ENCODE results near the gene IGF2R. TPM values are rescaled to one million over a fixed set of nuclear protein-coding genes. Genes with fewer than 3 reads are reported as not detected.

Gene IGF2R
- total and polyA plus RNA-seq, 2 of the 13 experiments (the other 11 are each of a cell fraction or from before 2014, with no cell fraction given), result 38.3 to 70.0 TPM

- TF ChIP-seq KAT7 (CRISPR knock-in tag; IDR thresholded peaks at IDR 0.05; ENCODE audit: borderline replicate concordance) (no peak), FOXO4 (CRISPR knock-in tag; conservative IDR thresholded peaks at IDR 0.05) (no peak), SNAI1 (CRISPR knock-in tag; IDR thresholded peaks at IDR 0.05; ENCODE audit: borderline replicate concordance) (no peak), NFYB (CRISPR knock-in tag; IDR thresholded peaks at IDR 0.05) (no peak), FOXP1 (IDR thresholded peaks at IDR 0.05) (no peak), FOXP1 (CRISPR knock-in tag; IDR thresholded peaks at IDR 0.05) (peak; percentile 31; the same call in 1 of the 2 replicates), ZBTB43 (CRISPR knock-in tag; conservative IDR thresholded peaks at IDR 0.05) (peak; percentile 60; the same call in 1 of the 2 replicates), ZBTB8A (CRISPR knock-in tag; IDR thresholded peaks at IDR 0.05; ENCODE audit: borderline replicate concordance, low read depth) (no peak), MAFF (IDR thresholded peaks at IDR 0.05; ENCODE audit: low read depth, low read length) (peak; percentile 80), MEF2D (CRISPR knock-in tag; IDR thresholded peaks at IDR 0.05) (no peak), PPARG (CRISPR knock-in tag; conservative IDR thresholded peaks at IDR 0.05) (peak; percentile 97), GMEB1 (CRISPR knock-in tag; IDR thresholded peaks at IDR 0.05; ENCODE audit: borderline replicate concordance) (no peak), ZNF788 (CRISPR knock-in tag; IDR thresholded peaks at IDR 0.05; ENCODE audit: borderline replicate concordance) (peak; percentile 62; the same call in 1 of the 2 replicates), BRF2 (CRISPR knock-in tag; IDR thresholded peaks at IDR 0.05) (no peak), ZBTB34 (CRISPR knock-in tag; IDR thresholded peaks at IDR 0.05) (0 out of 2 replicates have a peak, but pooled peaks have one; percentile 40), ZSCAN29 (CRISPR knock-in tag; conservative IDR thresholded peaks at IDR 0.05) (0 out of 2 replicates have a peak, but pooled peaks have one; percentile 27), ZFP82 (CRISPR knock-in tag; IDR thresholded peaks at IDR 0.05; ENCODE audit: borderline replicate concordance) (no peak), HOXD1 (CRISPR knock-in tag; IDR thresholded peaks at IDR 0.05) (peak; percentile 36; the same call in 1 of the 2 replicates), PRDM4 (CRISPR knock-in tag; IDR thresholded peaks at IDR 0.05; ENCODE audit: borderline replicate concordance) (no peak), MEIS2 (CRISPR knock-in tag; IDR thresholded peaks at IDR 0.05) (no peak), CHD2 (IDR thresholded peaks at IDR 0.05; ENCODE audit: low read depth, low read length) (no peak)
Observed at GRCh38 chr6:160042788-160043301, 74.0 kb downstream of the IGF2R start (continued).

Measured in HepG2 (cell line).